Stimulated activated CD4-positive, alpha-beta T cell treated with anti-CD3 and anti-CD28 coated beads, TNF-alpha, amount 100 ng/mL, for 48 hours (primary cell): Measurements from ENCODE around the gene GOLGB1.

Experiments used
- DNase-seq, 3 donors: peaks; one replicate each; pipeline ENCODE4 v3.0.0-alpha.2; 2020; ENCODE audit warnings: low read depth in 3 of 3

The GOLGB1 gene

GRCh38 chr3:121740896-121741295 is 8.6 kb downstream of the GOLGB1 start:
- no peak for DNase-seq

- DNase-seq: no peak
Measured at GRCh38 chr3:121739902-121740301, 9.6 kb downstream of the GOLGB1 start.

- DNase-seq: no peak
Measured at GRCh38 chr3:121737644-121738043, 11.9 kb downstream of the GOLGB1 start.

GRCh38 chr3:121736112-121736511 is 13.4 kb downstream of the GOLGB1 start:
- no peak for DNase-seq

- no peak for DNase-seq
Measured at GRCh38 chr3:121735047-121735696, 14.4 kb downstream of the GOLGB1 start.

GRCh38 chr3:121730940-121731687 is 18.4 kb downstream of the GOLGB1 start:
- DNase-seq: no peak

GRCh38 chr3:121724130-121724529 is 25.4 kb downstream of the GOLGB1 start:
- DNase-seq: no peak

- no peak for DNase-seq
Measured at GRCh38 chr3:121723485-121723884, 26.1 kb downstream of the GOLGB1 start.

- DNase-seq: no peak
Measured at GRCh38 chr3:121722411-121722810, 27.1 kb downstream of the GOLGB1 start.

GRCh38 chr3:121720163-121720562 is 29.4 kb downstream of the GOLGB1 start:
- DNase-seq: no peak

- DNase-seq: no peak
Measured at GRCh38 chr3:121719423-121719822, 30.1 kb downstream of the GOLGB1 start.

- no peak for DNase-seq
Measured at GRCh38 chr3:121718205-121718846, 31.2 kb downstream of the GOLGB1 start.

GRCh38 chr3:121710347-121710746 is 39.2 kb downstream of the GOLGB1 start:
- no peak for DNase-seq

GRCh38 chr3:121707531-121708273 is 41.8 kb downstream of the GOLGB1 start:
- no peak for DNase-seq

GRCh38 chr3:121705541-121705940 is 44.0 kb downstream of the GOLGB1 start:
- DNase-seq: no peak

- no peak for DNase-seq
Measured at GRCh38 chr3:121703973-121704372, 45.6 kb downstream of the GOLGB1 start.

GRCh38 chr3:121698901-121699300 is 50.6 kb downstream of the GOLGB1 start:
- DNase-seq: no peak

- DNase-seq: no peak
Measured at GRCh38 chr3:121698476-121698875, 51.1 kb downstream of the GOLGB1 start.

GRCh38 chr3:121696186-121696585 is 53.4 kb downstream of the GOLGB1 start:
- no peak for DNase-seq

GRCh38 chr3:121692010-121692699 is 57.4 kb downstream of the GOLGB1 start:
- no peak for DNase-seq

GRCh38 chr3:121690777-121691405 is 58.6 kb downstream of the GOLGB1 start:
- DNase-seq: no peak
